Esophagus muscularis mucosa (tissue), 4 donors: ENCODE results near the gene KRTAP10-7. TPM values are rescaled to one million over a fixed set of nuclear protein-coding genes. Genes with fewer than 3 reads are reported as not detected.
A peak's percentile ranks its signal among the peaks of the same experiment; 100 is the strongest.

Source experiments
- DNase-seq: peaks from one replicate; pipeline ENCODE4 v3.0.0-alpha.2; 2017; ENCODE audit errors: extremely low spot score
- H3K27ac ChIP-seq, 4 donors: fragments of 200-600 bp; sonication (generic); replicated peaks in 1 of 4; 1 replicate in 3 of 4; 2 replicates in 1 of 4; pipeline ENCODE4 v1.5.1; 2016 to 2019; ENCODE audit warnings: mild to moderate bottlenecking in 1 of 4
- H3K27me3 ChIP-seq, 4 donors: fragments of 200-600 bp; sonication (generic); one replicate each; pipeline versions ENCODE4 v1.5.1 to v1.6.0; 2016 to 2019
- H3K36me3 ChIP-seq, 4 donors: fragments of 200-600 bp; sonication (generic); one replicate each; pipeline ENCODE4 v1.5.1; 2016 to 2019
- H3K4me1 ChIP-seq, 4 donors: fragments of 200-600 bp; sonication (generic); one replicate each; pipeline ENCODE4 v1.5.1; 2016 to 2019
- H3K4me3 ChIP-seq, 4 donors: fragments of 200-600 bp; sonication (generic); 1 replicate in 2 of 4; 2 replicates in 2 of 4; pipeline ENCODE4 v1.5.1; 2016 to 2019; ENCODE audit warnings: mild to moderate bottlenecking in 4 of 4, moderate library complexity in 1 of 4
- H3K9me3 ChIP-seq, 4 donors: fragments of 200-600 bp; sonication (generic); 1 replicate in 3 of 4; 2 replicates in 1 of 4; pipeline ENCODE4 v1.5.1; 2016 to 2019
- EP300 ChIP-seq: sonication (generic); formaldehyde crosslinking; IDR thresholded peaks from one replicate; pipeline ENCODE4 v1.6.1; 2017; ENCODE audit warnings: antibody characterized with exemption
- POLR2A ChIP-seq: fragments of 450-650 bp; IDR thresholded peaks from one replicate; pipeline ENCODE4 v1.6.1; 2017; ENCODE audit warnings: antibody characterized with exemption, moderate library complexity, mild to moderate bottlenecking, low read depth
- POLR2AphosphoS5 ChIP-seq, 2 donors: sonication (generic); formaldehyde crosslinking; IDR thresholded peaks; one replicate each; pipeline ENCODE4 v1.6.1; 2017; ENCODE audit warnings: antibody characterized with exemption in 2 of 2
- WGBS: methylation state at CpG from one replicate; pipeline ENCODE4 v1.1.5; 2018; 5-methylcytosine and 5-hydroxymethylcytosine counted together
- intact Hi-C: fragments of 100-400 bp; cut with DNase I; formaldehyde crosslinking; loops from one replicate; pipeline ENCODE4 v1.15.1; 2023
- total RNA-seq, 4 donors: library from RNA; depleted of rRNA; stranded (reverse); fragments of >200 nt; gene quantifications; one replicate each; pipeline versions ENCODE4 v1.1.0 to v1.2.1, GENCODE V29; 2016
- TF ChIP-seq, protein P1 (sequence below), 3 experiments: fragments of 200-600 bp in 2 of 3; fragments of 450-650 bp in 1 of 3; sonication (generic) in 2 of 3; IDR thresholded peaks; one replicate each; pipeline ENCODE4 v1.5.1; 2017 to 2019; ENCODE audit warnings: antibody characterized with exemption in 3 of 3, mild to moderate bottlenecking in 2 of 3, moderate library complexity in 1 of 3

Gene KRTAP10-7
- total RNA-seq, 4 donors from 2014 or later = not detected

GRCh38 chr21:44611551-44611950 lies 11.2 kb downstream of the KRTAP10-7 start:
- Histone ChIP-seq H3K27me3 (peaks cover 0 to 45% (median 0%) of the 10 kb centered on the region in 4 donors), H3K27ac (no peak overlapping the region), H3K4me3 (no peak overlapping the region), H3K4me1 (no peaks in the 10 kb centered on the region), H3K36me3 (no peaks in the 10 kb centered on the region), H3K9me3 (peaks cover 0 to 31% (median 23%) of the 10 kb centered on the region in 4 donors)
- intact Hi-C loops = no loop called here
- DNase-seq = peak; percentile 75
- 93% methylated on average over 4 of the region's 4 CpGs for WGBS
- TF ChIP-seq, protein P1, sequence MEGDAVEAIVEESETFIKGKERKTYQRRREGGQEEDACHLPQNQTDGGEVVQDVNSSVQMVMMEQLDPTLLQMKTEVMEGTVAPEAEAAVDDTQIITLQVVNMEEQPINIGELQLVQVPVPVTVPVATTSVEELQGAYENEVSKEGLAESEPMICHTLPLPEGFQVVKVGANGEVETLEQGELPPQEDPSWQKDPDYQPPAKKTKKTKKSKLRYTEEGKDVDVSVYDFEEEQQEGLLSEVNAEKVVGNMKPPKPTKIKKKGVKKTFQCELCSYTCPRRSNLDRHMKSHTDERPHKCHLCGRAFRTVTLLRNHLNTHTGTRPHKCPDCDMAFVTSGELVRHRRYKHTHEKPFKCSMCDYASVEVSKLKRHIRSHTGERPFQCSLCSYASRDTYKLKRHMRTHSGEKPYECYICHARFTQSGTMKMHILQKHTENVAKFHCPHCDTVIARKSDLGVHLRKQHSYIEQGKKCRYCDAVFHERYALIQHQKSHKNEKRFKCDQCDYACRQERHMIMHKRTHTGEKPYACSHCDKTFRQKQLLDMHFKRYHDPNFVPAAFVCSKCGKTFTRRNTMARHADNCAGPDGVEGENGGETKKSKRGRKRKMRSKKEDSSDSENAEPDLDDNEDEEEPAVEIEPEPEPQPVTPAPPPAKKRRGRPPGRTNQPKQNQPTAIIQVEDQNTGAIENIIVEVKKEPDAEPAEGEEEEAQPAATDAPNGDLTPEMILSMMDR (IDR thresholded peaks at IDR 0.05) = no peak
- TF ChIP-seq EP300 (no peak), POLR2A (no peak), POLR2AphosphoS5 (IDR thresholded peaks at IDR 0.05) (no peak)

- Histone ChIP-seq H3K9me3 (peaks cover 0 to 31% (median 23%) of the 10 kb centered on the region in 4 donors), H3K36me3 (no peaks in the 10 kb centered on the region), H3K4me1 (no peaks in the 10 kb centered on the region), H3K27ac (no peak within 1 kb of the TSS), H3K27me3 (peaks cover 0 to 47% (median 0%) of the 10 kb centered on the region in 4 donors), H3K4me3 (no peak within 1 kb of the TSS)
- TF ChIP-seq EP300 (no peak), POLR2AphosphoS5 (IDR thresholded peaks at IDR 0.05) (no peak), POLR2A (no peak)
- TF ChIP-seq, protein P1 (IDR thresholded peaks at IDR 0.05) = no peak
- WGBS = 100% methylated on average over 4 of the region's 8 CpGs
- intact Hi-C loops = no loop called here
- DNase-seq = no peak
Observed at GRCh38 chr21:44612029-44612486, 11.7 kb downstream of the KRTAP10-7 start, which contains the start of gene KRTAP10-8. Gene KRTAP10-8 (plus strand): TSS chr21:44612079. CDS start chr21:44612101, 22 bp downstream.

DNA sequence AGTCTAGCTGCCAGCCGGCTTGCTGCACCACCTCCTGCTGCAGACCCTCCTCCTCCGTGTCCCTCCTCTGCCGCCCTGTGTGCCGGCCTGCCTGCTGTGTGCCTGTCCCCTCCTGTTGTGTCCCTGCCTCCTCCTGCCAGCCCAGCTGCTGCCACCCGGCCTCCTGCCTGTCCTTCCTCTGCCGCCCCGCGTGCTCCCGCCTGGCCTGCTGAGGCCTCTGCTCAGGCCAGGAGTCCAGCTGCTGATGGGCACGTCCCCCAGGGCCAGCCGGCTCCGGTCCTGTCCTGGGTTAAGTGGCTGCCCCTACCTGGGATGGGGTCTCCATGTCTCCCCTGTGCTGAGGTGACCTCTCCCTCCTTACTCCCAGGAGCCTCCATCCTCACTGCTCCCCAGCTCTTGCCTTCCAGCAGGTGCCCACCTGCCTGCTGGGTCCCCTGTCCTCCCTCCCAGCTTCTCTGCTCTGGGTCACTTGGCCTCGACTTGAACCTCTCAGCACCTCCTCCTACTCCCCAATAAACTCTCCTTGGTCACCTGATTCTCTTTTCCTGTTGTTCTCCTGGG lies 12.4 kb downstream of the KRTAP10-7 start:
- WGBS = 88% methylated on average over 12 of the region's 13 CpGs

GRCh38 chr21:44613386-44614155 lies 13.2 kb downstream of the KRTAP10-7 start:
- Histone ChIP-seq H3K4me3 (no peak overlapping the region), H3K36me3 (no peaks in the 10 kb centered on the region), H3K27ac (no peak overlapping the region), H3K9me3 (peaks cover 0 to 31% (median 23%) of the 10 kb centered on the region in 4 donors), H3K4me1 (no peaks in the 10 kb centered on the region), H3K27me3 (peaks cover 0 to 50% (median 0%) of the 10 kb centered on the region in 4 donors)
- WGBS = 93% methylated on average over 23 of the region's 26 CpGs
- intact Hi-C loops = no loop called here
- peak; percentile 77 for DNase-seq
- TF ChIP-seq EP300 = no peak
- no peak for TF ChIP-seq POLR2A
- no peak for TF ChIP-seq POLR2AphosphoS5 (IDR thresholded peaks at IDR 0.05)
- TF ChIP-seq, protein P1 (IDR thresholded peaks at IDR 0.05) = no peak

More for the DNA sequence above, 12.4 kb downstream of the KRTAP10-7 start:
- no peak overlapping the region for H3K4me3 ChIP-seq
- TF ChIP-seq POLR2A (no peak), EP300 (no peak), POLR2AphosphoS5 (IDR thresholded peaks at IDR 0.05) (no peak)
- TF ChIP-seq, protein P1 (IDR thresholded peaks at IDR 0.05) = no peak
- no peaks in the 10 kb centered on the region for H3K36me3 ChIP-seq
- no peak overlapping the region for H3K27ac ChIP-seq
- no peaks in the 10 kb centered on the region for H3K4me1 ChIP-seq
- intact Hi-C loops = no loop called here
- peaks cover 0 to 31% (median 23%) of the 10 kb centered on the region in 4 donors for H3K9me3 ChIP-seq
- DNase-seq = peak; percentile 68
- H3K27me3 ChIP-seq = peaks cover 0 to 50% (median 0%) of the 10 kb centered on the region in 4 donors
